GF-D8 (cell line): ENCODE data around the gene RAB3A.

Experiments
- DNase-seq: peaks from one replicate; lab custom pipeline; 2025; lab: John Stamatoyannopoulos, UW

RAB3A gene

DNA sequence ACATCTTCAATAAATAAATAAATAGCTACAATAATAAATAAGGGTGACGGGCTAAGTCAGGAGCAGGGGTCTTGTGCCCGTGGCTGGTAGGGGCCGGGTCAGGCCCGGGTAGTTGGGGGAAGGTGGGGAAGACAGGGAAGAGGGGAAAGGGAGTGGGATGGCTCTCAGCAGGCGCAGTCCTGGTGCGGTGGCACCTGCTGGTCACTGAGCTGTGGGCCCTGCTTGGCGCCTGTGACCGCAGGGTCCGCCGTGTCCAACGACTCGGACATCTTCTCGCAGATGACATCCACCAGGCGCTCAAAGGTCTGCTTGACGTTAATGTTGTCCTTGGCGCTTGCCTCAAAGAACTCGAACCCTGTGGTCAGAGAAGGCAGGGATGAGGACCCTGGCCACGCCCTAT lies 6.5 kb downstream of the RAB3A start:
- no peak for DNase-seq

GRCh38 chr19:18196511-18196845 lies 7.4 kb downstream of the RAB3A start:
- DNase-seq: no peak

GRCh38 chr19:18194554-18195238 lies 9.1 kb downstream of the RAB3A start:
- no peak for DNase-seq

DNA sequence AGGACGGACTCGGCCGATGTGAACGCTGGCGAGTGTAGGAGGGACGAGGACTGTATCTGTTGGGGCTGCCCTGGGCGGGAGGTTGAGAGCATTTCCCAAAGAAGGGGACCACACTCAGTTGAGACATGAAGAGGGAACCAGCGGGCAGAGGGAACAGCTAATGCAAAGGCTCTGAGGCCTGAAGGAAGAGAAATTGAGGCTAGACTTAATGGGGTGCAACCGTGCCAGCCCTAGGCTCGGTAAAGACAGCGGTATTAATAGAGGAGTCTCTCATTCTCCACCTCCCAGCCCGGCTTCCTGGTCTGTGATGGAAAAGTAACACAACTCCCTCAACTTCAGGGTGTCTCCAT lies 9.7 kb downstream of the RAB3A start:
- no peak for DNase-seq

- DNase-seq: no peak
These were observed 10.3 kb downstream of the RAB3A start for GRCh38 chr19:18193388-18194180.

DNA sequence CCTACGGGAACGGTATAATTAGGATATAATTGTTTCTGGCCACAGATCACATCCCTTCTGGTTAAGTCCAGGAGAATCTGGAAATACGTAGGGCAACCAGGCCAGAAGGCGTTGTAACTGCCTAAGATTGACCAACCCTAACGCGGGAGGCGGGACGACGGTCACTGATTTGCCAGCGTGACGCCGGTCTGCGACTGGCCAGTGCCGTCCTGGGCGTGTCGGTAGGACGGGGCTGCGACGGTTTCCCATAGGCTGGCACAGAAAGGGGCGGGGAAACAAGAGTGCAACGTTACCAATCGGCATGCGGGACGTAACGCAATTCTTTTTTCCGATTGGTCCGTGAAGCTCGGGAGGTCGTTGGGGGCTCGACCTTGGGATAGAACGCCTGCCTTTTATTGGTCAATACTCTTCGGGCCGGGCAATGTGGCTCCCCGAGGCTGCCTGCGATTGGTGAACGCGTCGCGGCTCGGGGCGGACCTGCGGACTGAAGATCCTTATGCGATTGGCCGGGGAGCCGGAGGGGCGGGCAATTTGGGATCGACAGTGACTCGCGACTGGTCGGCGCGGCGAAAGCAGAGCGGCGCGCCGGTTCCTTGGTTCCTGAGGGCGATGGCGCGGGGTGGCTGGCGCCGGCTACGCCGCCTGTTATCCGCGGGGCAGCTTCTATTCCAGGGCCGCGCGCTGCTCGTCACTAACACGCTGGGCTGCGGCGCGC lies 11.0 kb downstream of the RAB3A start, which contains the start of gene MPV17L2:
Gene MPV17L2 (plus strand): TSS at position 546 of the 715 bp plus-strand sequence. CDS start 64 bp downstream, at position 610.
- peak; percentile 99 for DNase-seq

DNA sequence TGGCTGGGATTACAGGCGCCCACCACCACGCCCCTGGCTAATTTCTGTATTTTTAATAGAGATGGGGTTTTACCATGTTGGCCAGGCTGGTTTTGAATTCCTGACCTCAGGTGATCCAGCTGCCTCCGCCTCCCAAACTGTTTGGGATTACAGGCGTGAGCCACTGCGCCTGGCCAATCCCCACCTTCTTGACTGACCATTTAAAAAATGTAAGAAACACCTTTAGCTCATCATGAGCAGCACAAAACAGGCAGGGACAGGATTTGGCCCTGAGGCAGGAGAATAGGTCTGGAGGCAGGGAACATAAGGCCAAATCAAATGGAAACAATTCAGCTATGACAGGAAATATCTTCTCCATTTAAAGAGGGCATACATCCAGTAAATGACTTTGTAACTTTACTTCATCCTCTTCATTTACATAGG lies 12.2 kb downstream of the RAB3A start:
- no peak for DNase-seq

GRCh38 chr19:18190278-18190677 lies 13.6 kb downstream of the RAB3A start:
- DNase-seq: no peak

GRCh38 chr19:18185538-18185937 lies 18.3 kb downstream of the RAB3A start:
- DNase-seq: no peak

DNA sequence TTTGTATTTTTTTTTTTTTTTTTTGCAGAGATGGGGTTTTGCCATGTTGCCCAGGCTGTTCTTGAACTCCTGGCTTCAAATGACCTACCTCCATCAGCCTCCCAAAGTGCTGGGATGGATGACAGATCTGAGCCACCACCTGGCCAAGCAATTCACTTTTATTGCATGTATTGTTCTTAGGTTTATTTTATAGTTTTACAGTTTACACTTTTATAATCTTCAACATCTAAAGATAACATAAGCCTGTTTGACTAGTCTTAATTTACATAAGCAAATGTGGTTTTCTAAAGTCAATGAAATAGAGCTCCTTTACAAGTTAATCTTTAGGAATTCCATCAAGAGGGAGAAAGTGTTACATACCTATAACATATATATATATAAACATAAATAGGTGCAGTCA lies 20.3 kb downstream of the RAB3A start:
- no peak for DNase-seq

- peak; percentile 16 for DNase-seq
These were observed 23.9 kb downstream of the RAB3A start for GRCh38 chr19:18179957-18180356.

DNA sequence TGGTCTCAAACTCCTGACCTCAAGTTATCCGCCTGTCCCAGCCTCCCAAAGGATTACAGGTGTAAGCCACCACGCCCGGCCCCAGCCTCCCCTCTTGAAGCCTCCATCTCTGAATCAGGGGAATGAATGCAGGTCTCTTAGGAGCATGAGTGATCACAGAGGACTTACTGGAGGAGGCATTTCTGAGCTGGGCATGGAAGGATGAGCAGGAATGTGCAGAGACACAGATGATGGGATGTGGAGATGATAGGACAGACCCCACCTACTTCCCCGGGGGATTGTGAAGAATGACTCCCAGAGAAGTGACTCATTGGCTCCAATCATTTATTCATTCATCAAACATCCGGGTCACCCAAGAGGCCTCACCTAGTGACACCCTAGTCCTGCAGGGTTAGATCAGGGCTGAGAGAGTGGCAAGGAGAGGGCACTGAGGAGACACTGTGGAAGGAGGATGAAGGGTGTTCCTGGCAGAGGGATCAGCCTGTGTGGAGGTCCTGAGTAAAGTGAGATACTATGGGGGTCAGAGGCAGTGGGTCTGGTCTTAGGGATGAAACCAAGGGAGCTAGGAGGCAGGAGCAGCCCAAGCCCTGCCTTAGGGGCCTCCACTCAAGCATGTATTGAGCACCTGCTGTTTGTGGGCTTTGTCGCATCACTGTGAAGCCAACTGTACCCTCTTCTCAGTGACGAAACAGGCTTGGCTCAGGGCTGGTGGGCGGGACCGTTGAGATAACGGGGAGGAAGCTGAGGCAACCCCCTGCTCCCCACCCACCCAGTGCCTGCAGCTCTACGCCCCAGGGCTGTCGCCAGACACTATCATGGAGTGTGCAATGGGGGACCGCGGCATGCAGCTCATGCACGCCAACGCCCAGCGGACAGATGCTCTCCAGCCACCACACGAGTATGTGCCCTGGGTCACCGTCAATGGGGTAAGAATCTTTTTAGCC lies 27.2 kb downstream of the RAB3A start:
- no peak for DNase-seq

GRCh38 chr19:18174983-18175382 lies 28.9 kb downstream of the RAB3A start:
- DNase-seq: no peak

- peak; percentile 83 for DNase-seq
These were observed 30.1 kb downstream of the RAB3A start, which contains the start of gene IFI30 for GRCh38 chr19:18173572-18174288. Gene IFI30 (plus strand): TSS chr19:18173813. CDS start chr19:18173842, 29 bp downstream.

DNA sequence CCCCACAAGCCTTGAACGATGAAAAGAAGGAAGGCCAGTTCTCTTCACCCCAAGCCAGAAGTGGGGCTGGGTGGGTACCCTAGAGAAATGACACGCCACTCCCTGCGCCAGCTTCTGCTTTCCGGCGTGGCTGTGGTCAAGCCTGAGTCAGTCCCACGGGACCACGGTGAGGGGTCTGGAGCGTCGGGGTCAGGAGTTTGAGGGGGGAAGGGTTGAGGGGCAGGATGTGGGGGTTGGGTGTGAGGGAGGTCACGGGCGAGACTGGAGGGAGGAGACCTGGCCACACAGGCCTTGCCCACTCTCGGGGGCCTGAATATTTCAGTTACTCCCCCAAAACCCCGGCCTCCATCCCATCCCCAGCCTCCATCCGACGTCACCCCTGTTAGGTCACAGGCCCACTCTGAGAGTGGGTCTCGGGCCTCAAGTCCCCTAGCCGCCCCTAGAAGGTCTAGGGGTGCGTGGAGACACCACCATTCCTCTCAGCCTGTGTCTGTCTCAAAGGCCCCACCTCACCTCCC lies 30.7 kb downstream of the RAB3A start:
- DNase-seq: peak; percentile 35

GRCh38 chr19:18172331-18173053 lies 31.4 kb downstream of the RAB3A start:
- no peak for DNase-seq

- DNase-seq: no peak
These were observed 32.1 kb downstream of the RAB3A start for GRCh38 chr19:18171605-18172327.

- no peak for DNase-seq
These were observed 33.1 kb downstream of the RAB3A start for GRCh38 chr19:18170714-18171255.
